Measurements from ENCODE around the gene CIART. TPM values are rescaled to one million over a fixed set of nuclear protein-coding genes. Genes with fewer than 3 reads are reported as not detected.

The CIART gene
- total RNA-seq, 2 donors from 2014 or later: 3.6 to 4.5 TPM

DNA sequence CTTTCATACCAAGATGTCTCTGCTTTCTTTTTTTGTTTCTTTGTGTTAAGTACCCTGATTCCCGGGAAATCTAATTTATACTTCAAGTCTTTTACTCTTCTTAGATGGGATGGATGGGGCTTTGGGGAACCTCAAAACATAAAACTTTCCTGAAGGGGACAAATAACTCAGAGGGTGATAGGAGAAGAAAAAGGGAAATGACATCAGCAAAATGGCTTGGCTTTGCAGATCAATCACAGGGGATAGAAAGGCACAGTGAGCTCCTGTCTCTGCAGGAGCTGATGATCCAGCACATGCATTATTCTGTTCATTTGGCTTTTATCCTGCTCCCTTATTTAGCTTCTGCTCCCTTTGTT is 26.2 kb upstream of the CIART start:
- peaks cover 2% of the 10 kb centered on the region for H3K36me3 Mint-ChIP-seq (ENCODE audit: low read depth)
- H3K4me3 Mint-ChIP-seq: peak overlapping the region; percentile 83
- DNase-seq: no peak
- peaks cover 47% of the 10 kb centered on the region for H3K27me3 Mint-ChIP-seq
- H3K9me3 ChIP-seq (ENCODE audit: control insufficient read depth, low read length, poor library complexity, severe bottlenecking): no peaks in the 10 kb centered on the region
- peak overlapping the region; percentile 86 for H3K27ac Mint-ChIP-seq
- no peak for ATAC-seq
- peaks cover 15% of the 10 kb centered on the region for H3K4me1 Mint-ChIP-seq

DNA sequence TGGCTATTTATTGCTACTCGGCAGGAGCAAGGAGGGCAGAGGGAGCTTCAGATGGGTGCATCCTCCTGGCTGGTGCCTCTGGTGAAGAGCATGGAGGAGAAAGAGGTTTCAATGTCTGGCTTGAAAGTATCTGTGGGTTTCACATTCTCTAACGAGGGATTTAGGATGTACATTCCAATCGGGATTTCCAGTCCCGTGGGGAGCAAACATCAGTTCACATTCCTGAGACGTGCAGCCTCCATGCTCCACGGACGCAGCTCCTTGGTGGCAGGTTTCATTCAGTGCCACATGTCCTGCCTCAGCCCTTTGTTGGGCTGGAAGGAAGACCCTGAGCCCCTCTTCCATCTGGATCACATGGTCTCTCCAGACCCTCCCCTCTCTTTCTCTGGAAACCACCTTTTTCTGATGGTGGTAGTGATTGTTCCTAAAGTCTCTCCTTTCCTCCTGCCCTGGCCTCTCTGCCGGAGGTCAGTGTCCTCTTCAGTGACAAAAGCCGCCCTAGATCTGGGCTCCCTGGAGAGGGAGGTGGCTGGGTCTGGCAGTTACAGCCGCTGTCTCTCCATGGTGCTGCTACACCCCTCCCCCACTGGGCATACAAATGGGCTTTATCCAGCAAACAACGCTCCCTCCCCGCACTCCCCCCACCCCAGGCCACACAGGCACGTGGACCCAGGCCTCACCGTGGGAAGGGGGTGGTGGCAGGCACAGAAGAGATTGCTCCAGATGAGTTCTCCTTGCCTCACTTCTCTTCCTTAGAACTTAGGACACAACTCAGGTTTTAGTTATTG is 25.6 kb upstream of the CIART start:
- no peak for ATAC-seq

GRCh38 chr1:150257624-150258585 is 24.4 kb upstream of the CIART start, which contains the start of gene CA14:
Gene CA14, plus strand, starts transcription at chr1:150257774. Its CDS starts 355 bp downstream, at chr1:150258129.
- peaks cover 47% of the 10 kb centered on the region for H3K27me3 Mint-ChIP-seq
- peaks cover 15% of the 10 kb centered on the region for H3K4me1 Mint-ChIP-seq
- H3K4me3 Mint-ChIP-seq: peak within 1 kb of the TSS; percentile 19
- peaks cover 2% of the 10 kb centered on the region for H3K36me3 Mint-ChIP-seq (ENCODE audit: low read depth)
- no peaks in the 10 kb centered on the region for H3K9me3 ChIP-seq (ENCODE audit: control insufficient read depth, low read length, poor library complexity, severe bottlenecking)
- ATAC-seq: no peak
- no peak for DNase-seq
- H3K27ac Mint-ChIP-seq: no peak within 1 kb of the TSS

More for the DNA sequence above, 25.6 kb upstream of the CIART start:
- no peaks in the 10 kb centered on the region for H3K9me3 ChIP-seq (ENCODE audit: control insufficient read depth, low read length, poor library complexity, severe bottlenecking)
- H3K4me1 Mint-ChIP-seq: peaks cover 15% of the 10 kb centered on the region
- H3K27ac Mint-ChIP-seq: no peak overlapping the region
- no peak overlapping the region for H3K4me3 Mint-ChIP-seq
- peaks cover 47% of the 10 kb centered on the region for H3K27me3 Mint-ChIP-seq
- H3K36me3 Mint-ChIP-seq (ENCODE audit: low read depth): peaks cover 2% of the 10 kb centered on the region
- no peak for DNase-seq

GRCh38 chr1:150259217-150259616 is 23.1 kb upstream of the CIART start:
- Mint-ChIP-seq H3K4me1 (peaks cover 15% of the 10 kb centered on the region), H3K27me3 (peaks cover 42% of the 10 kb centered on the region), H3K4me3 (no peak overlapping the region), H3K27ac (no peak overlapping the region), H3K36me3 (ENCODE audit: low read depth) (peaks cover 2% of the 10 kb centered on the region)
- no peak for ATAC-seq
- H3K9me3 ChIP-seq (ENCODE audit: control insufficient read depth, low read length, poor library complexity, severe bottlenecking): no peaks in the 10 kb centered on the region
- no peak for DNase-seq

GRCh38 chr1:150259758-150260669 is 22.3 kb upstream of the CIART start:
- Mint-ChIP-seq H3K27ac (no peak overlapping the region), H3K4me3 (no peak overlapping the region), H3K4me1 (peaks cover 15% of the 10 kb centered on the region), H3K27me3 (peaks cover 42% of the 10 kb centered on the region), H3K36me3 (ENCODE audit: low read depth) (peaks cover 2% of the 10 kb centered on the region)
- ATAC-seq (no peak), DNase-seq (no peak)
- no peaks in the 10 kb centered on the region for H3K9me3 ChIP-seq (ENCODE audit: control insufficient read depth, low read length, poor library complexity, severe bottlenecking)

GRCh38 chr1:150261367-150261766 is 21.0 kb upstream of the CIART start:
- ATAC-seq (no peak), DNase-seq (no peak)
- Mint-ChIP-seq H3K27ac (no peak overlapping the region), H3K36me3 (ENCODE audit: low read depth) (peaks cover 2% of the 10 kb centered on the region), H3K4me3 (no peak overlapping the region), H3K4me1 (peaks cover 3% of the 10 kb centered on the region), H3K27me3 (peaks cover 30% of the 10 kb centered on the region)
- no peaks in the 10 kb centered on the region for H3K9me3 ChIP-seq (ENCODE audit: control insufficient read depth, low read length, poor library complexity, severe bottlenecking)

- ATAC-seq (no peak), DNase-seq (no peak)
- H3K27me3 Mint-ChIP-seq: peaks cover 18% of the 10 kb centered on the region
- no peak overlapping the region for H3K27ac Mint-ChIP-seq
- H3K9me3 ChIP-seq (ENCODE audit: control insufficient read depth, low read length, poor library complexity, severe bottlenecking): no peaks in the 10 kb centered on the region
- no peak overlapping the region for H3K4me3 Mint-ChIP-seq
- peaks cover 2% of the 10 kb centered on the region for H3K36me3 Mint-ChIP-seq (ENCODE audit: low read depth)
- H3K4me1 Mint-ChIP-seq: peaks cover 13% of the 10 kb centered on the region
Observed at GRCh38 chr1:150262388-150263320, 19.7 kb upstream of the CIART start.

DNA sequence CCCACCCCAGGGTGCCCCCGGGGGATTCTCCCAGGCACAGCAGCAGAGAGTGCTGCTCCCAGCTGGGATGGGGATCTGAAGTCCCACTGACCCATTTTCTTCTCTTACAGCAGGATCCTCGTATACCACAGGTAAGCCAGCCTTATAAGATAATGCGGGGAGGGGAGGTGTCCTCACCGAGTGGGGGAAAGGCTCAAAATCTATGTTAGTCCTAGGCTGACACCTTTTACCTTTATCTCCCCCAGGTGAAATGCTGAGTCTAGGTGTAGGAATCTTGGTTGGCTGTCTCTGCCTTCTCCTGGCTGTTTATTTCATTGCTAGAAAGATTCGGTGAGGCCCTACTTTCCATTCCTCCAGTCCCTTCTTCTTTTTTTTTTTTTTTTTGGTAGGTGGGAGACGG is 18.8 kb upstream of the CIART start:
- Mint-ChIP-seq H3K27ac (no peak overlapping the region), H3K4me1 (peaks cover 22% of the 10 kb centered on the region), H3K27me3 (peaks cover 9% of the 10 kb centered on the region), H3K4me3 (no peak overlapping the region), H3K36me3 (ENCODE audit: low read depth) (peaks cover 2% of the 10 kb centered on the region)
- ATAC-seq (no peak), DNase-seq (no peak)
- no peaks in the 10 kb centered on the region for H3K9me3 ChIP-seq (ENCODE audit: control insufficient read depth, low read length, poor library complexity, severe bottlenecking)

DNA sequence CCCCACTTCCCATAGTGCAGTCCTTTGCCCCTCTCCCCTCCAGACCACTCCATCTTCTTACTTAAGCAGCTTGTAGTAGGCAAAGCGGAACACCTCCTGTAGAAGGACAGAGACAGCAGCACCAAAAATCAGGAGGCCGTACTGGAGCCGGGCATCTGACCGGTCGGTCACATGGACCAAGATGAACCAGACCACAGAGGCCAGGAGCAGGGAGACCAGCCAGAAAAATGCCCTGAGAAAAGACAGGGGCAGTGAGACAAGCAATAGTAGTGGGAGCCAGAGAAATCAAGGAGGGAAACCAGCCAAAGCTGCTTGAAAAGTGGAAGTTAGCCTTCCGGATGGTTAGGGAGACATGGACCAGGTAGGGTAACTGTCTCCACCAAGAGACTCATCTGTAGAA is 14.5 kb upstream of the CIART start:
- no peaks in the 10 kb centered on the region for H3K36me3 Mint-ChIP-seq (ENCODE audit: low read depth)
- H3K9me3 ChIP-seq (ENCODE audit: control insufficient read depth, low read length, poor library complexity, severe bottlenecking): no peaks in the 10 kb centered on the region
- H3K27ac Mint-ChIP-seq: peak overlapping the region; percentile 100
- DNase-seq (no peak), ATAC-seq (no peak)
- H3K27me3 Mint-ChIP-seq: no peaks in the 10 kb centered on the region
- H3K4me1 Mint-ChIP-seq: peaks cover 31% of the 10 kb centered on the region
- H3K4me3 Mint-ChIP-seq: peak overlapping the region; percentile 95

DNA sequence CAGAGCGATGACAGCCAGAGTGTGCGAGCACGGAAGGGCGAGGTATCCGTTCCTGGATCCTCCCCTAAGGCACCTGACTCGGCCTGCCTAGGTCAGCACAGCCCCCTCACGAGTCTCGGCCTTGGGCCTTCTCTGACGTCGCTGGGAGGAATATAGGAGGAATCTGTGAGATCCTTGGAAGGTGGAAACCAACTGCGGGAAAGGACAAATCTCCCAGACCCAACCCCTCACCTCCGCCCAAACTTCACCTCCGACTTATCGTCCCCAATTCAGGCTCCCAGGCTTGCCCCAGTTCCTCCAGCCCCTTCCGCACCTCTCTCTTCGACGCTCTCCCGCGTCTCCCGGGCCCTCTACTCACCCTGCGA is 14.0 kb upstream of the CIART start:
- Mint-ChIP-seq H3K27me3 (no peaks in the 10 kb centered on the region), H3K36me3 (ENCODE audit: low read depth) (no peaks in the 10 kb centered on the region)
- peak; percentile 72 for ATAC-seq

DNA sequence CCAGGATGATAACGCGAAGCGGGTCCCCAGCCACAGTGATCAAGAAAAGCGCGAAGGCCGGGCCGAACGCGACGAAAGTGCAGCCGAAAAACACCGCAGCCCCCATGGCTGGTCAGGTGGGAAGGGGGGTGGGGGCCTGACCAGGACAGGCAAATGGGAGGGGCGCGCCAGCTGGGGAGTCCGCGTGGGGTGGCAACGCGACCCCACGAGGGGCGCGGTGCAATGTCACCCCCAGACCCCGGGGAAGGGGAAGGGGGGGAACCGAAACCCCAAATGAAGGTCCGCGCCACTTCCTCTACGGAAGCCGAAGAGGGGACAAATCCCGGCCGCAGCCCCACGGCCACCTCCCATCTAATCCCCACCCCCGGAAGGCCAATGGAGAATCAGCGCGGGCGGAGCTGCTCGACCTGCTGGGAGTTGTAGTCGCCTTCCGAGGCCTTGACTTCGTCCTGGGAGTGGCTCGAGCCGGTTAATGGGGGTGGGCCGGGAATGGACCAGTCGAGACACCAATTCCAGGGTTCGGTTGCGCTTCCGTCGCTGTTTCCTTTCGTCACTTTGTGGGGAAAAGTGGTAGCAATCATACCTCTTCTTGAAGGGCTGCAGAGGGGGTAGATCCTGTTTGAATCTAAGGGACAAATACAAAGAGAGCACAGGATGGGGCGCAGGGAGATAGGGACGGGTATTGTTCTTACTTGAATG is 13.5 kb upstream of the CIART start, which contains the start of gene APH1A:
Gene APH1A, minus strand, starts transcription at position 312 of the 699 bp plus-strand sequence. Its CDS starts 206 bp downstream, at position 106.
- Mint-ChIP-seq H3K4me1 (peaks cover 31% of the 10 kb centered on the region), H3K27ac (peak within 1 kb of the TSS; percentile 100), H3K4me3 (peak within 1 kb of the TSS; percentile 95), H3K27me3 (no peaks in the 10 kb centered on the region), H3K36me3 (ENCODE audit: low read depth) (peaks cover 2% of the 10 kb centered on the region)
- ATAC-seq (peak; percentile 94), DNase-seq (peak; percentile 77 to 81 (median 78))
- H3K9me3 ChIP-seq (ENCODE audit: control insufficient read depth, low read length, poor library complexity, severe bottlenecking): no peaks in the 10 kb centered on the region

More for the DNA sequence above, 14.0 kb upstream of the CIART start:
- peaks cover 31% of the 10 kb centered on the region for H3K4me1 Mint-ChIP-seq
- DNase-seq: peak; percentile 25 to 27 (median 26)
- peak overlapping the region; percentile 95 for H3K4me3 Mint-ChIP-seq
- H3K9me3 ChIP-seq (ENCODE audit: control insufficient read depth, low read length, poor library complexity, severe bottlenecking): no peaks in the 10 kb centered on the region
- peak overlapping the region; percentile 100 for H3K27ac Mint-ChIP-seq
